Suppressor macrophage treated with lipopolysaccharide for 1 hour (primary cell): ENCODE measurements around the gene TENM4.
A peak's percentile ranks its signal among the peaks of the same experiment; 100 is the strongest.

Experiments
- DNase-seq, 3 donors: peaks; one replicate each; pipeline ENCODE4 v3.0.0-alpha.2; 2020 to 2022

Gene TENM4

DNA sequence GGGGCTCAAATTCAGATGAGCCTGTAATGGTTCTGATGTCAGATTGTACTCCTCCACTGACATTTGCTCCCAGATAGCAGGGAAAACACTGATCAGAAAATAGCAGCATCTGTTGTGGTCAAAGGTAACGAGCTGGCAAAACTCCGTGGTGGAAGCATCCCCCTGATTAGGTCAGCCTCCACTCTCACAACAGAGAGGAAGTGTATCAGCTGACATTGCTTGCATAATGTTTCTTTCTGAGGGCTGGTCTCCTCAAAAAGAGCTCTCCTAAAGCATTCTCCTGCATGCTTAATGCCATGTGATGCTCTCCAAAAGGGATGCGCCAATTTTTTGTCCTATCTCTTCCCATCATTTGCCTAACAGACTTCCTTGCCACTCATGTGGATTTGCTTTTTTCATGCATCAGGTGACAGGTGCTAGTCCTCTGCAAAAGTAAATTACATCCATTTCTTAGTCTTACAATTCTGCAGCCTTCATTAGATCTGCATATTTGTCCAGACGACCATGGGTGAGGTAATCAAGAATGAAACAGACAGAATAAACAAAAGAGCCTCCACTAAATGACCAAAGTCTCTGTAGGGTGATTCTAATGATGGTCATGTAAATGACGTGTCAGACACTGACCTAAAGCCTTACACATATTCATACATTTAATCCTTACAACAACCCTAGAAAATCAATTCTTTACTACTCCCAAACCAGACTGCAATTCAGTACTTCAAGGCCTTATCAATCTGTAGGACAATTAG is 6.4 kb upstream of the TENM4 start:
- DNase-seq, result peak; percentile 25 to 43 (median 41)

DNA sequence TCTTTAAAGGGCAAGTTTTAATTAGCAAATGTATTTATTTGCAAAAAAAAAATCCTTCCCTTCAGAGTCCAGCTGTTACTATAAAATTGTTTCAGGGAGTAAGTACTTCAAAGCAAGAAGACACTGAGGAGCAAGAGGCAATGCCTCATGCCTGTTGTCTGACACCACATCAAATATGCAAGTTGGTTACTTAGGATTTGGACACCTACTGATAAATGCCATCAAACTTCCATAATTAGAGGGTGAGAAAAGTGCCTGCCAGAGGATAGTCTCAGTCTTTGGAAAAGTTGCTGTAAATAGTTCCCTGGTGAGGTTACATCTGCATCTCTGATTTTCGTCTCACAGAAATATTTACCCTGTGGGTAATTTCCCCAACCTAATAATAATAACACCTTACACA is 4.1 kb upstream of the TENM4 start:
- DNase-seq, result no peak

DNA sequence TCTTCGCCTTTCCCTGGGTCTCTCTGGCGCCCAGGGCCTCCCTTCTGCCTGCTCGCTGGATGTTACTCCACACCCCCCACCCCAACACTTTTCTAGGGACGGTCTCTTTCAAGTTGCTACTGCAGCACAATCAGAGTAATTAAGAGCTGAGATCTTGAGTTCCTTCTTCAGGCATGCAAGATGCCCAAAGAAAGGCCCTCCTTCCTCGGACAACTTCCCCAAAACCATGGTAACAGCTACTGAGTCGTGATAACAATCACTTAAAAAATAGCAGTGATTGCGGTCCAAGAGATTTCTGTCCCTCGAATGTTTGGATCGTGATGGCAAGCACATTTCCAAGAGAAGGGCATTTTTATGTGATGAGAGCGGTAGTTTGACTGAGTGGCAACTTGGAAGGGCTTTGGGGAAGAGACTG is 638 bp upstream of the TENM4 start:
- peak; percentile 36 to 39 (median 38) for DNase-seq

DNA sequence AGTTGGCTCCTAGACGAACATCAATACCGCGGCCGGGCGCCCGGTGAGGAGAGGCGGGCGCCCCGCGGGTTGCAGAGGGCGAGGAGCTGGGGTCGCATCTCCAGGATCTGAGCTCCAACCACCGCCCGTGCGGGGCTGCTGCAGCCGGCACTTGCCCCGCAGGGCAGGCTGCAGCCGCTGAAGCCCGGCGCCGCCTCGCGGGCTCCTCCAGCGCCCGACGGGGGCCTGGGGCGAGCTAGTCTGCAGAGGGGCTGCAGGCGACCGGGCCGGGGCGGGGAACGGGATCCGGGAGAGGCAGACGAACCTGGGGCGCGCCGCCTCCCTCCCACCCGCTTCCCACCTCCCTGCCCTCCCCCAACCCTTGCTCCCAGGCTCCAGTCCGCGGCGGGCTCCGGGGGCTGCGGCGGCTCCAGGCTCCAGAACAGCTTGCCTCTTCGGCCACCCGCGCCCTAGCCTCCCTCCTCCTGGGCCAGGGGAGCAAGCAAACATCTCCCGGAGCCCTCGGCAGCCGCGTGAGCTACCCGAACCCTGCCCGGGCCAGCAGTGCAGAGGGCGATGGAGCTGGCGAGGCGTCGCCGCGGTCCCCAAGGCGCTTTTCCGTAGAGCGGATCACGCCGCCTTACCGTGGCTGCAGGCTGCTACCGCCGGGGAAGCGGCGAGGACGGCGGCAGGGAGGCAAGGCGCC is 802 bp downstream of the TENM4 start:
- no peak for DNase-seq

DNA sequence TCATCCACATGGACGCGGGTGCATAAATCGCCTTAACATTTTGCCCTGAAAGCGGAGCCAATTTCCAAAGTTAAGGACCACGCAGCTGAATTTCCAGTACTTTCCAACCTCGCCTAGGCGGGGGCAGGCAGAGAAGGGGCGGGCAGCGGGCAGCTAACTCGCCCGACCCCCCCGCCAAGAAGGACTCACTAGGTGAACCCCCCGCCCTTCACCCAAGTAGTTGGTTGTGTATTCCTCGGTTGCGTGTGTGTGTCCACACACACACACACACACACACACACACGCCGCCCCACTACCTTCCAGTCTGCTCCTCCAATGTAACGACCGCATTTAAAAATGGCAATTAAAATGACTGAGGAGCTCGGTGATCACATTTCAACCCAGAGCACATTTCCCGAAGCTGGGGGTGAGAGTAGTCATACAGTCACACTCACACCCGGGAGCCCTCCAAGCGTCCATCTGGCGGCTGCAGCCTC is 1.4 kb downstream of the TENM4 start:
- DNase-seq, result peak; percentile 7 to 28 (median 20)

DNA sequence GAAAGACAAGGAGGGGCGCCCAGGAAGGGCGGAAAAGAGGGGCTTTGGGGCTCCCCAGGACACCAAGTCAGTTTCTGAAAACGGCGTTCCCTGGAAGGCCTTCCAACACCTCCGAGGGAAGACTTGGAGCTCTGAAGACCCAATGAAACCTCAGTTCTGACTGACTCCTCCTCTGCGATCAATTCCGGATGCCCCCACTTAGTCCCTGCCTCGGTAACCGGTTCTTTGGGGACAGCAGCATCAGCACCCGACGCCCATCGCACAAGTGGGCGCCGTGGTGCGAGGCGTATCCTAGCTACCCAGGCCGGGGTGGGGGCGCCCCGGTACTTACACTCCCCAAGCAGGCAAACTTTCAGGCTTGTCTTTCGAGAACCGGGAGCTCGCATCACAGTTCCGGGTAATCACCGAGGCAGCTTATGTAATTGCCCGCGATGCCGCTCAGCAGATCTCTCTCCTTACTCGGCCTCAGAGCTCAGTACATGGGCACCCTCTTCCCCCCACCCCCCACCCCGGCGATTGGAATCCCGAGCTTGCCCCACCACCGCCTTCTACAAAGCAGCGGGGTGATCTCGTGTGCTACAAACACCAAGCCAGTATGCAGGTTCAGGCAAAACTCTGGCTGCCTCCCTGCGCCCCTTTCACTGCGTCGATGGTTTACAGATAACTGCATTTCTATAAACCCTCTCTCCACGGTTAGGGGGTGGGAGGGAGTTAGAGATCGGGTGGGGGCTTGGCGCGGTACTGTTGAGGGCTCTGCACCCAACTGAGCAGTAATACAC is 2.0 kb downstream of the TENM4 start:
- DNase-seq, result peak; percentile 17 to 27 (median 20)

DNA sequence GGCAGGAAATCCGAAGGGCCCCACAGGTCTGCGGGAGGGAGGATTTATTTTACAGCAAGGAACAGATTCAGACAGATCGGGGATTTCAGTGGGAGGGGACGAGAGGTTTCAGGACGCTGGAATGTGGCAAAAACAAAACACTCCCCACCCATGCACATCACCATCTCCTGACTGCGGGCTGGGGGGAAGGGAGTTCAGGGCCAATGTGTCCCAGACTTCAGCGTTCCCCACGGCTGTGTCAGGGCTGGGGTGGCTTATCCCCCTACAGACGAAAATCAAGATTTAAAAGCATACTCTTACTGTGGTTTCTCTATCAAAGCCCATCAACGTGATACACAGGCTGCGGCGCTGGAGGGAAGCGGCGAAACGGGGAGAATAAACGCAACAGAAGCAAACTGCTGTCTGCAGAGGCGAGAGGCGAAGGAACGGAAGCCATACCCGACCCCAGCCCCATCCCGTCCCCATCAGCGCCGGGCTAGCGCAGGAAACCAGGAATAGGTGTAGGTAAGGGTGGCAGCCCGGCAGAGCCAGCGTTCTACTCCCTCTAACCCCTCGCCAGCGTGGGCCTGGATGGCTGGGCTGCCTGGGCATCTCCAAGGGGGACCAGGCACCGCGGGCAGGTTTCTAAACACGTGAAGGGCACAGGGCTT is 2.7 kb downstream of the TENM4 start:
- peak in 1 of 3 donors; percentile 34 for DNase-seq

DNA sequence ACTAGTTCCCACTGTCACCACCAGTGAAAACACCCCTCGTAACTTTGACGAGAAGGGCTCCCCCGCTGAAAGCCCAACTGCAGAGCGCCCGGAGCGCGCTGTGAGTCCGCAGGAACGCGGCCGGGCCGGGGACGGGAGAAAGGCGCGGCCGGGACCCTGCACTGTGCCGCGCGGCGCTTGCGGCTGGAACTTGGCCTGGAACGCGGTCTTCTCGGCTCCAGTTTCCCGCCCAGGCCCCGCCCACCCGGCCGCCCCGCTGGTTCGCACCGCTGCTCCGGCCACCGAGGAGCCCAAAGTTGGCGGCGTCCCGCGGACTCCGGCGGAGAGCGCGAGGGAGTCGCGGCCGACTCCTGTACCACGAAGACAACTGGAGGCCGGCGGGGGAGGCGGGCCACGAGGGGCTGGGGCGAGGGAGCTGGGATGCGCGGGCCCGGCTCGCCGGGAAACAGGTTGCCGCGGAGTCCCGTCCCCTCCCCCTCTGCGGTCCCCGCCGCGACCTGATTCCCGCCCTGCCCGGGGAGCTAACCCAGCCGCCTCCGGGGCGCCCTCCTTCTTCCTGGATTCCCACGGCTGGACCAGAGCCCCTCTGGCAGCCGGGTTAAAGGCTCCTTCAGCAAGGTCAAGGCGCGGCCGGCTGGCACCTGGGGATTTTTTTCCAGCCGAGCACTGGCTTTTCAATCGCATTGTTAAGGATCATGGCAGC is 3.4 kb downstream of the TENM4 start:
- DNase-seq, result peak in 1 of 3 donors; percentile 18

DNA sequence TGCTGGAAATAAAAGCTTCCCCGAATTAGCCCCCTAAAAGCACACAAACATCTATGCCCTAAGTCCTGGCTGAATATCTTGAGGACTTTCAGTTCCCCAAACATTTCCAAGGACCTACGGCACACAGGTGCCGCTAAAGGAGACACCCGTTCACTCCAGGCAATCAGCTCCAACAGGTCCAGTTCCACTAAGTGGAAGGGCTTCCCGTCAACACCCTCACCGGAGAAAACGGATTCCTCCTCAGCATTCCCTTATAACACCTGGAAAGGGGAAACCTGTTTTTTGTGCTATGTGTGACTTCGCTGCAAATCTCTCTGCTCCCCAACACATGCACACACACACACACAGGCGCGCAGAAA is 3.9 kb downstream of the TENM4 start:
- DNase-seq, result no peak

DNA sequence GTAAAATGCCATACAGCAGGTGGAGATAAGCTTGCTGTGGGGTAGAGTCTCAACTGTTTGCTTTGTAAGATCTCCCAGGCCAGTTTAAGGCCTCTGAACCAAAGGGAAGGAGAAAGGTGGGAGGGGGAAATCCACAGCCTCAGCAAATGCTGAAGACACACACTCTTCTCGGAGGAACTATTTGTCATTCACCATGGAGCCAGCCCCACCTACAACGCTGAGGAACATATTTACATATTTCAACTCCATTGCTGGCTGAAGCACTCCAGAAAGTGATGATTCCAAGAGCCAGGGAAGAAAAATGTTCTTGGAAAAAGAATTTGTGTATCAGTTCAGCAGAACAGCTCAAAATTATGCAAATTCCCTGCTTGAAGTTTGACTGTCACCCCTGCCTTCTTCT is 6.5 kb downstream of the TENM4 start:
- peak; percentile 17 to 48 (median 35) for DNase-seq

DNA sequence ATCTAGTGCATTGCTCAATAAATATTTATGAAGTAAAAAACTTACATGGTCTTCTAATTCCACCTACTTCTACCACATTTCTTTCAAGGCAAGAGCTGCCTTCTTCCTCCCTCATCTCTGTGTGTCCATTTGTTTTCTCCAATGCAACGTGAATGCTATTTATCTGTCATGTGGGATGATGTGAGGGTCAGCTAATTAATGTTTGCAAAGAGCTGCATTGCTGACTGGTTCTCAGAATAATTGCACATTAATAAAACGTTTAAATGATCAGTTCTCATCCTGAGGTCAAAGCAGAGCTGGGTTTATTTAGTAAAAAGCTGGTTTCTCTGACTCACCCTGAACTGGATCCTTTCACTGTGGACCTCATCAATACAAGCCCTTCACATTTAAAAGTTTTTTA is 8.7 kb downstream of the TENM4 start:
- no peak for DNase-seq

DNA sequence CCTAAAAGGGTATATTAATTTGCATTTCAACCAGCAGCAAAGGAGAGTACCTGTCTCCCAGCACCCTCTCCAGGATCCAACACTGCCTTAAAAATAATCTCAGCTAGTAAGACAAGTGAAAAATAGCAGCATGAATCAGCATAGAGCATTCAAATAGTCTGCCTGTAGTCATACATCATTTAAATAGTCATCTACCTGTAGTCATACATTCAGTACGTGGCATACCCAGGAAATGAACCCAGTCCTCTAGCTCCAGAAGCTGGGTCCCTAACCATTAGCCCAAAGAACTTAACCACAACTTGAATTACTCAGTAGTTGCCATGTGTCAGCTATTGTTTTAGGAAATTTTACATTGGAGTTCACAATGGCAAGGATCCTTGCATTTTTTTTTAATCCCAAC is 9.3 kb downstream of the TENM4 start:
- DNase-seq, result no peak

DNA sequence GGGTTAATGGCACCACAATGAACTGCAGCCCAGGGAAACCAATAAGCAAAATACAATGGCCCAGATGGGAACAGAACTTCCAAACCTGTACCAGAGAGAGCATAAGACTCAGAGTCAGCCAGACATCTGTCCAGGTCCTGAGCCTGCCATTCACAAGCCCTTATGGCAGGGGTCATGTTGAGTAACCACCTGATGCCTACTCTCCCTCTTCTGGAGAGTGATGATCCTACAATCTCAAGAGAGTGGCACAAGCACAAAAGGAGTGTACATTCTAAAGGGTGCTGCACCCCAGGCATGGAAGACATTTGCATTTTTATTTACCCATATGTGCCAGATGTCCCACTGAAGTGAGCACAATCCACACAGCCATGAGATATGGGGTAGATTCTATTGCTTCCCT is 10.6 kb downstream of the TENM4 start:
- no peak for DNase-seq

DNA sequence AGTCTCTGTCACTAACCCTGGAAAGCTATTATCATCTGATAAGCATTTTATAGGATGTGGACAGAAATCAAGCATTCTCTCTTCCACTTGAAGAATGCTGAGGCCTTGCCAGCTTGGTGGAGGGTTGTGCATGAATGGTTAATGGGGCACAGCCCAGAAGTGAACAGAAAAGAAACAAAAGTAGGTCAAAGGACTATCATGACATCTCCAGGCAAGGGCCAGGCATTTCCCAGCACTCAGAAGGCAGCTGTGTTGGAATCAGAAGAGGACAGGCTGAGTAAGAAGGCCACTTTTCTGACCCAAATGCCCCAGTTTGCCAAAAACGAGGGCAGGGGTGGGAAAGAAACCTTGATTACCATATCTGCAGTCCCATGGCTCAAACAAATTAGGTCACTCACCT is 12.4 kb downstream of the TENM4 start:
- no peak for DNase-seq

DNA sequence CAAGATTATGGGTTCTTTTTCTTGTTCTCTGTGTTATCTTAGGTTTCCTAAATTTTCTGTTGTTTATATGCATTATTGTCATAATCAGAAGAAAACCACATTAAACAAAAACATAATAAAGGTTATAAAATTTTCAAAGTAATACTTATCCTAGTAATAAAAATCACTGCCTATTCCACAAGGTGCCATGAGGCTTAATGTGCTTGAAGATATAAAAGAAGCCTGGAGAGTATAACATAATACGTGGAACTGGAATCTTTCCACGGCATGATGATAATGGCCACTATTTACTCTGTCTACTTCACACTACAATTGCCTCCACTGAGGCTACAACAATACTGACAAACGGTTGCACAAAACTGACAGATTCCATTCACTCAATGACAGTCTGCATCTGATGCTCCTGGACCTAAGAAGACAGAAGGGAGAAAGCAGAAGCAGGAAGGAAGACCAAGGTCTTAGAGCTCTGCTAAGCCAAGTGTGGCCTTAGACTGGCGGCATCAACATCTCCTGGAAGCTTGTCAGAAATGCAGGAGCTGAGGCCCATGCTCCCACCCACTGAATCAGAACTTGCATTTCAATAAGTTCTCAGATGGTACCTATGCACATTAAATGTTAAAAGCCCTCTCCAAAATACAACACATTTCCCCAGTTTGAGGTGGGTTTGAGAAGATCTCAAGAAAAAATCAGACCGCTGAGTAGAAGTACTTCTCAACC is 13.1 kb downstream of the TENM4 start:
- DNase-seq, result no peak

DNA sequence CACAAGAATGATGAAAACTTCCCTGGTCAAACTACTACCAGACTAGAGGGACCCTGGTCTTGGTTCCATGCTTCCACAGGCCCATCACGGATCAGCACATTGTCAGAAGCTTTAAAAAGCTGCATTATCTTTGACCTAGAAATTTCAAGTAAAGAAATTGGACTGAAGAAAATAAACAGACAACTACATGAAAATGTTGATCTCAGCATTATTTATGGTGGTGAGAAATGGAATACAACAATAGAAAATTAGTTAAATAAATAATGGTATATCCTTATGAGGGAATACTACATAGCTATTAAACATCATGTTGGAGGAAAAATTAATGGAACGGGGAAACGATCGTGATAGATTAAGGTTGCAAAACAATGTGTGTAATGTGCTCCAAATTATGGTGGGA is 13.7 kb downstream of the TENM4 start:
- no peak for DNase-seq

DNA sequence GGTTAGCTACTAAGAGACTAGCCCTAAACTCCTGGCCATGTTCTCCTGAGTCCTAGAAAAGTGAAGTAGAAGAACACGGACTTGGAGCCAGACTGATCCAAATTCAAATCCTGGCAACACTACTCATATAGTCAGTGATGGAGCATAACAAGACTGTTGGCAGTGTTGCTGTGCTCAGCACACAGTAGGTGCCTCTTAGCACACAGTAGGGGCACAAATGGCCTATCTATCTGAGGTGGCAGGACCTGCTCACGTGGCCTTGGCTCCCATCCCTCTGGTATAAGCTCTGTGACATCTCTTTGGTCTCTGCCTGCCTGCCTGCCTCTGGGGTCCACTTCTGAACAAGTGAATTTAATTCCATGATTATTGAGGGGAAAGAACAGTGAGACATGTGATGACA is 15.4 kb downstream of the TENM4 start:
- DNase-seq, result no peak

DNA sequence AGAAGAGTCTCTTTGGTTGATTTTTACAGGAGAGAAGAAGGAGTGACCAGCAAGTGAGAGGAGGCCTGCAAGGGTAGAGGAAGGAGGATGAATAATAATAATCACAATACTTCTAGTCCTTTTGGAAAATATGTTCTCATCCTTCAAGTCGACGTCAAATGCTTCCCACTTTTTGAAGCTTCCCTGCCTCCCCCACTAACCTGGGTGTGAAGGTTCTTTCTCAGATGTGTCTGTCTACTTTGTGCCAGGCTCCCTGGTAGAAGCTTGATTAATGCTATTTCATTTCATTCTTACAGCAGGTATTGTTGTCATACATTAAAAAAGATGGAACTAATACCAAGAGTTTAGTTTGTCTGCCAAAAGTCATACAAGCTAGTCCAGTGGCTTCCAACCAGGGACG is 17.1 kb downstream of the TENM4 start:
- DNase-seq, result no peak

DNA sequence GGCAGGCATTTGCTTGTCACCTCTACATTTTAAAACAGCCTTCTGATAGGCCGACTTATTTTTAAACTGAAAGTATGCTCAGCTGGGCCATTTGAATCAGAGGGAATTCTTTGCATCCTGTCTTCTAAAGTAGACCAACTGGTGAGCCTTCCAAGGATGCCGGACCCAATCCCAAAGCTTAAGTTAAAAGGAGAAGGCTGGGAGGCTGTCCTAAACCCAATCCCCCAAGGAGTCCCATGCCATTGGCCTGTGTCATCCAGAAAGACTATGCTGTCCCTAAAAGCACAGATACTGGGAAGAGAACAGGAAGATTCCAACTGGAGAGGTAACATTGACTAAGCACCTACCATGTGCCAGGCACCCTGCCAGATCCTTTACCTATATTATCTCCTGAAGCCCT is 18.0 kb downstream of the TENM4 start:
- no peak for DNase-seq

DNA sequence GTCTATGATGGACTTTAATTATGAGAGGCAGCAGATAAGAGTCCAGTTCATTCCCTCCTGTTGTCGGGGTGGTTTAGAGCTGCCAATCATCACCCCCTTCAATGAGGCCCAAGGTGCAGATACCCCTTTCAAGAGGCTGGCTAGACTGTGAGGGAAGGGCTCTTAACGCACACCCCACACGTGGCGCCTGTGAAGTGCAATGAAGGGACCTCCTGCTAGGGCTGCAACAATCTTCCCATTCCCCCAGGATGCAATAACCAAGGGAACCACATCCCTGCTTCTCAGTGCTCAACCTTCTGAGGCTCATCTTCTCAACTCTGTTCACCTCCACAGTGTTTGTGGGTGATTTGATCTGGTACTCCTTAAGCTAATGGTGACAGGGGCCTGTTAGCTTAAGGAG is 19.0 kb downstream of the TENM4 start:
- no peak for DNase-seq

DNA sequence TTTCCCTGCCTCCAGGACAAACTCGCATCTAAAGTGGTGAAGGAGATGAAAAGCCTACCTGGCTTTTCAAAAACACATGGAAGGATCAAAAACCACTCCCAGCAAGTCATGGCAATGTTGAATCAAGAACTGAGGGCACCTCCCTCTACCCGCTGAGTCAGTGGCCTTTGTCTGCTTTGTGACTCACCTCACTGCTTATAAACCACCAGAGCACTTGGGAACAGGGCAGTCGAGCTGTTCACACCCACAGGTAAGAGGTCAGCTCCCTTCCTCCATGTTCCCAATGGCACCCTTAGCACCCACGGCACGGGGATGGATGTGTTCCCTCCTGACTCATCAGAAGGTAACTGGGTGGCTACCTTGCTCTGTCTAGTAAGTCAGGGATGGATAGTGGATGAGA is 21.7 kb downstream of the TENM4 start:
- no peak for DNase-seq

DNA sequence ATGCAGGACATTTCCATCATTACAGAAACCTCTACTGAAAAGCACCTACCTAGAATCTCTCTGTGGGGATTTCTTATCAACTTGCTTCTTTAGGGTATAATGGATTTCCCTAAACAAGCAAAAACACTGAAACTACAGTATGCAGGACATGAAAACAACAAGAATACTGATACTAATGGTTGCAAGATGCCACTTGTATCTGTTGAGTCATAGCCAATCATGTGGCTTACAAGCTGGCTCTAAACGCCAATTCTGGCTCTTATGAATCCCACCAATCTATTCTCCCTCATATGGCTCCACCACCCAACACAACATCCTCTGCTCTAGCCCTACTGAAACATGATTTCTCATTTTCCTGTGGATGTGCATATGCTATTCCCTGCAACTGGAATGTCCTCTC is 22.6 kb downstream of the TENM4 start:
- DNase-seq, result no peak
